GM04504 (cell line): Measurements from ENCODE around the gene CCDC149.

Experiments
- DNase-seq: peaks from one replicate; pipeline ENCODE4 v3.0.0-alpha.2; 2012; ENCODE audit warnings: low read depth

CCDC149 gene

GRCh38 chr4:24777536-24778463 is 135.0 kb downstream of the CCDC149 start:
- no peak for DNase-seq

- DNase-seq: no peak
Observed at GRCh38 chr4:24775750-24776149, 137.1 kb downstream of the CCDC149 start.

GRCh38 chr4:24775032-24775605 is 137.7 kb downstream of the CCDC149 start:
- DNase-seq: no peak

GRCh38 chr4:24774452-24774851 is 138.4 kb downstream of the CCDC149 start:
- DNase-seq: no peak

- no peak for DNase-seq
Observed at GRCh38 chr4:24772952-24773351, 139.9 kb downstream of the CCDC149 start.

- no peak for DNase-seq
Observed at GRCh38 chr4:24772061-24772705, 140.7 kb downstream of the CCDC149 start.

GRCh38 chr4:24771241-24771640 is 141.6 kb downstream of the CCDC149 start:
- DNase-seq: peak; percentile 75

GRCh38 chr4:24770667-24771066 is 142.2 kb downstream of the CCDC149 start:
- no peak for DNase-seq

- peak; percentile 92 for DNase-seq
Observed at GRCh38 chr4:24770032-24770584, 142.7 kb downstream of the CCDC149 start.

- no peak for DNase-seq
Observed at GRCh38 chr4:24769571-24769970, 143.3 kb downstream of the CCDC149 start.

- no peak for DNase-seq
Observed at GRCh38 chr4:24768604-24769003, 144.2 kb downstream of the CCDC149 start.

GRCh38 chr4:24768006-24768405 is 144.8 kb downstream of the CCDC149 start:
- no peak for DNase-seq

- peak; percentile 60 for DNase-seq
Observed at GRCh38 chr4:24765376-24765988, 147.4 kb downstream of the CCDC149 start.

GRCh38 chr4:24764345-24764744 is 148.5 kb downstream of the CCDC149 start:
- no peak for DNase-seq

- no peak for DNase-seq
Observed at GRCh38 chr4:24763631-24764297, 149.1 kb downstream of the CCDC149 start.
